ENCODE results near the gene EPB42.

DNA sequence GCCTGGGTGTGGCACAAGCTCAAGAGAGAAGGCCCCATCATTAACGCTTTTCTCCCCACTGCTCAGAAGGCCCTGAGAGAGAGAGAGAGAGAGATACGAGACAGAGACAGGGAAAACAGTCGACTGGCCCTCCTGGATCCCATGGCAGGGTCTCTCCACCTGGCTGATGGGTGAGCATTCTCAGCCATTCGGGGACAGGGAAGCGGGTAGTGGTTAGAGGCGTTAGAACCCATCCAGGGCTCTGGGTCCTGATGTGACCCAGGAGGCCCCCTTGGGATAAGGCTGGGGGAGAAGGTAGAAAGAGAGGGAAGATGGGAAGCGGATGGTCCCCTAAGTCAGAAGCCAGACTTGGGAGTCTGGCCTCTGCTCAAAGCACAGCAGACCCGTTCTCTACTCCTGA lies 38.0 kb upstream of the EPB42 start:
- TF ChIP-seq, protein P1, sequence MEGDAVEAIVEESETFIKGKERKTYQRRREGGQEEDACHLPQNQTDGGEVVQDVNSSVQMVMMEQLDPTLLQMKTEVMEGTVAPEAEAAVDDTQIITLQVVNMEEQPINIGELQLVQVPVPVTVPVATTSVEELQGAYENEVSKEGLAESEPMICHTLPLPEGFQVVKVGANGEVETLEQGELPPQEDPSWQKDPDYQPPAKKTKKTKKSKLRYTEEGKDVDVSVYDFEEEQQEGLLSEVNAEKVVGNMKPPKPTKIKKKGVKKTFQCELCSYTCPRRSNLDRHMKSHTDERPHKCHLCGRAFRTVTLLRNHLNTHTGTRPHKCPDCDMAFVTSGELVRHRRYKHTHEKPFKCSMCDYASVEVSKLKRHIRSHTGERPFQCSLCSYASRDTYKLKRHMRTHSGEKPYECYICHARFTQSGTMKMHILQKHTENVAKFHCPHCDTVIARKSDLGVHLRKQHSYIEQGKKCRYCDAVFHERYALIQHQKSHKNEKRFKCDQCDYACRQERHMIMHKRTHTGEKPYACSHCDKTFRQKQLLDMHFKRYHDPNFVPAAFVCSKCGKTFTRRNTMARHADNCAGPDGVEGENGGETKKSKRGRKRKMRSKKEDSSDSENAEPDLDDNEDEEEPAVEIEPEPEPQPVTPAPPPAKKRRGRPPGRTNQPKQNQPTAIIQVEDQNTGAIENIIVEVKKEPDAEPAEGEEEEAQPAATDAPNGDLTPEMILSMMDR (IDR thresholded peaks at IDR 0.05): no peak
- TF ChIP-seq EZH2 (IDR thresholded peaks at IDR 0.05; ENCODE audit: borderline replicate concordance, insufficient read depth, low read depth, low read length, poor library complexity, severe bottlenecking): no peak
